Germinal center (tissue), 1 donor: ENCODE data around the gene ANTXR2.

Experiments used
- DNase-seq: peaks from one replicate; pipeline ENCODE4 v3.0.0; 2012; ENCODE audit warnings: mixed read lengths, low spot score

Gene ANTXR2

DNA sequence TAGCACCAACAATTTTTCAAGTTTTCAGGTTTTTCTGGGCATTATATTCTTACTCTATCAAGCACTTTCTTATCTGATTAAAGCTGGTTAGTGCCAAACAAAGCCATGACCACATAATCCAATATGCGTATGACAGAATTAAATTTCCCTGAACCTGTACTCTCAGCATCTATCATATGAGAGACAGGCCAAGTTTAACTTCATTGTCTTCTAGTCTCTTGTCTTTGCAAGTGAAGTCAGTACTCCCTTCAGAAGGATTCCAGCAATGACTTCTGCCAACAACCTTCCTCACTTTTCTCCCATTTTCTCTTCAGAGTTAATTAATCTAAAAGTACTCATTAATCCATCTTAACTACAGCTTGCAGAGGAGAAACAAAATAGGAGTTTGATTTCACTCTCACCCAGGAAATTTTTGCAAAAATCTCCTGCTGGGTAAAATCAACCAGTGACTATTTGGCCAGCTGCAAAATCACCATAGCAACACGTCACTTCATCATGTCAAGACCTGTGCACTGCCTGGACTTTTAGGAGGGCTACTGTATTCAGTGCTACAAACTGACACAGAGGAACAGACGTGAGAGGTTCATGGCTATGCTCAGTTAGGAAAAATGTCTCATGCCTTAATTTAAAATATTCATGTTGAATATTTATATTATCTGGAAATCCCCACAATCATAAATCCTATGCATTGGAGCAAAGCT lies 208.4 kb downstream of the ANTXR2 start:
- no peak for DNase-seq

DNA sequence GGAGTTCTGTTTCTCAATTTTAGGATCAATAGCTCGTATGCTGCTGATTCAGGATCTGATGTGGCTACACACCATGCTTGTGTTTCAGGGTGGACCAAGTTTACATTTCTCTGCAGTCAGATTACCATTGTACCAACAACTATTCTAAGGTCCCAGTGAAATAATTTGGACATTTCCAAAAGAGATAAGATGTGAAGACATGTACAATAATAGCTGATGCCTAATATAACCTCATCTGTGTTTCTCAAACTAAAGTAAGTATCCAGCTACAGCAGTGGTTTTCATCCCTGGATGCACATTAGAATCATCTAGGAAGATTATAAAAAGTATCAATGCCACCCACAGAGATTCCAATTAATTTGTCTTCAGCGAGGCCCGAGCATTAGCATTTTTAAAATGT lies 209.7 kb downstream of the ANTXR2 start:
- DNase-seq, result no peak

DNA sequence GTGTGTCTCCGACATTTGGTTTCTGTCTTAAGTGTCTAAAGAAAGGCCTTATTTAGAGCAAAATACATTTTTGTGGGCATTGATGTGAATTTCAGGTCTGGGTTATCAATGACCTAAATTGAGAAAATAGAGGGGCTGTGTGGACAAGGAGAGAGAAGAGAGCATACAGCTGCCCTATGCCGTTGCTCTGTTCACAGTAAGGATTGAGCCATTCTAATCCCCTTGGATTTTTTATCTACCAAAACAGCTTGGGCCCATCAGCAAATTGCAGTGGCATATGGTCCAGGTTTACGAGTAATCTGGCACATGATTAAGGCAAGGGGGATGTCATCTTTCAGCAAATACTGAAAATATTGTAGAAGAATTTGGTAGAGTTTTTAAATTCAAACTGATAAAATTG lies 210.2 kb downstream of the ANTXR2 start:
- no peak for DNase-seq

GRCh38 chr4:79857811-79858210 lies 215.2 kb downstream of the ANTXR2 start:
- no peak for DNase-seq

GRCh38 chr4:79856196-79856595 lies 216.8 kb downstream of the ANTXR2 start:
- no peak for DNase-seq

- no peak for DNase-seq
Observed at GRCh38 chr4:79854856-79855502, 218.1 kb downstream of the ANTXR2 start.

DNA sequence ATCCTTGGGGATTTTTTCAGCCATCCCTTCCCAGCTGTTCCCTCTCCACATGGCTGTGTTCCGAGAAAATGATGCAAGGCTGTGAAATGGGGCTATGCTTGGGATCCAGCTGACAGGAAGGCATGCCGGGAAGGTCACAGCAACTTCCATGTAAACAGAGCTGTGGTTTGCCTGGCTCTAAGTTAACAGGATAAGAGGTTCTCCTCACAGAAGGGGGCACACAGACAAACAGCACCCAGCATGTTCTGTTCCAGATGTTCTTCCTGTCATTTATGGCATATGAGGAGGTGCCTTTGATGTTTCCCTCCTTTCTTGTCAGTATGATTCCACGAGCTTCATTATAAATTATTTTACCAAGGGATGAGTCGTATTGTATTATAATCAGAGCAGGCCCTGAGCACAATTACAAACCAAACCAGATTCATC lies 220.7 kb downstream of the ANTXR2 start:
- DNase-seq, result no peak

DNA sequence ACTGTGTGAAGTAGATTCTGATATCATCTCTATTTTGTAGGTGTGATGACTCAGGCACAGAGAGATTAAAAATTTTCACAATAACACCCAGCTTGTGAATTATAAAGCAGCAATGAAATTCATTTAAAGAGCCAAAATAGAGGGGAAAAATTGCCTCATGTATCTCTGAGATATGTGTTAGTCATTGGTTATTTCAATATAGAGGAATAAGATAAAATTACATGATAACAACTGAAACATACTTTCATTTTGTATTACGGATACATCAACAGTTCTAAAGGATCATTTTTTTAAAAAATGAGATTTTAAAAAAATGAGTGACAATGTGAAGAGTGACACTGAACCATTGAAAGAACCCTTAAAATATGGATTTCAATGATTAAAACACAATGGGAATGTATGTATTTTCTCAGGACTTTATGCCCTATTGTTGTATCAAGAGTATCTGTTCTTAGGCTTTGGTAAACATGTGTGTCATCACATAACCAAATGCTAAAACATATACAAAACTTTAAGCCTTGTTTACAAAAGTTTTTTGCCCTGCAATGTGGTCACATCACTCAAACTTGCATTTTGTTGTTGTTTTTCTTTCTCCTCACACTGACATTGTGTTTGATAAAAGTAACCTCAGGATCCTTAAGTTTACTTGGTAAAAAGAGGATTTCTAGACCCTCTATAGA lies 221.3 kb downstream of the ANTXR2 start:
- DNase-seq, result no peak
